ENCODE measurements around the gene IL1RAPL2.
A peak's percentile ranks its signal among the peaks of the same experiment; 100 is the strongest.
"Not testable (repeated sequence)": the region's sequence is repeated elsewhere in the genome, so short reads cannot be mapped to it uniquely, and the experiment has no call there.

Gene IL1RAPL2

GRCh38 chrX:104863466-104863865 lies 297.5 kb downstream of the IL1RAPL2 start:
- DNase-seq: no peak

- no peak for DNase-seq
Measured at GRCh38 chrX:104864296-104864695, 298.3 kb downstream of the IL1RAPL2 start.

- no peak for DNase-seq
Measured at GRCh38 chrX:104877504-104877903, 311.5 kb downstream of the IL1RAPL2 start.

- DNase-seq: no peak
Measured at GRCh38 chrX:104902070-104902469, 336.1 kb downstream of the IL1RAPL2 start.

- DNase-seq: not testable (repeated sequence)
Measured at GRCh38 chrX:104909694-104910093, 343.7 kb downstream of the IL1RAPL2 start.

- DNase-seq: peak in 1 of 4 experiments; percentile 2
Measured at GRCh38 chrX:104913348-104913747, 347.3 kb downstream of the IL1RAPL2 start.

GRCh38 chrX:104914686-104915085 lies 348.7 kb downstream of the IL1RAPL2 start:
- not testable (repeated sequence) for DNase-seq

GRCh38 chrX:104918122-104918521 lies 352.1 kb downstream of the IL1RAPL2 start:
- no peak for DNase-seq

GRCh38 chrX:104921584-104922205 lies 355.7 kb downstream of the IL1RAPL2 start:
- DNase-seq: no peak

- peak; percentile 70 to 78 (median 76) for DNase-seq
Measured at GRCh38 chrX:104922206-104922621, 356.2 kb downstream of the IL1RAPL2 start.

- DNase-seq: no peak
Measured at GRCh38 chrX:104929324-104929723, 363.3 kb downstream of the IL1RAPL2 start.

GRCh38 chrX:104935581-104935980 lies 369.6 kb downstream of the IL1RAPL2 start:
- DNase-seq: no peak

GRCh38 chrX:104953251-104953650 lies 387.3 kb downstream of the IL1RAPL2 start:
- no peak for DNase-seq

GRCh38 chrX:104961926-104962325 lies 395.9 kb downstream of the IL1RAPL2 start:
- no peak for DNase-seq

GRCh38 chrX:104968241-104968640 lies 402.2 kb downstream of the IL1RAPL2 start:
- DNase-seq: no peak

GRCh38 chrX:104972737-104973136 lies 406.7 kb downstream of the IL1RAPL2 start:
- DNase-seq: no peak

- DNase-seq: no peak
Measured at GRCh38 chrX:104987063-104987462, 421.1 kb downstream of the IL1RAPL2 start.

GRCh38 chrX:104988038-104988437 lies 422.0 kb downstream of the IL1RAPL2 start:
- no peak for DNase-seq

- no peak for DNase-seq
Measured at GRCh38 chrX:104995546-104995945, 429.5 kb downstream of the IL1RAPL2 start.

GRCh38 chrX:105006103-105006502 lies 440.1 kb downstream of the IL1RAPL2 start:
- DNase-seq: no peak

- no peak for DNase-seq
Measured at GRCh38 chrX:105006996-105007395, 441.0 kb downstream of the IL1RAPL2 start.

GRCh38 chrX:105013719-105014118 lies 447.7 kb downstream of the IL1RAPL2 start:
- DNase-seq: no peak

- no peak for DNase-seq
Measured at GRCh38 chrX:105017641-105018040, 451.6 kb downstream of the IL1RAPL2 start.

GRCh38 chrX:105018865-105019264 lies 452.9 kb downstream of the IL1RAPL2 start:
- DNase-seq: no peak

GRCh38 chrX:105028962-105029361 lies 463.0 kb downstream of the IL1RAPL2 start:
- not testable (repeated sequence) for DNase-seq

Measured in suppressor macrophage (primary cell).